Measurements from ENCODE around the gene FAM185A. TPM values are rescaled to one million over a fixed set of nuclear protein-coding genes. Genes with fewer than 3 reads are reported as not detected.
"Not testable (repeated sequence)": the region's sequence is repeated elsewhere in the genome, so short reads cannot be mapped to it uniquely, and the experiment has no call there.

The FAM185A gene
- total RNA-seq (10 to 100 TPM in 6 of 7 donors, 1 to 10 TPM in 1; 7.0 to 19.6 (median 13.5) TPM), polyA plus RNA-seq (1 to 10 TPM; 5.0 to 6.1 TPM)
- long read RNA-seq, donor 1, partial matches to known transcripts = 10 of 43 reads
- long read RNA-seq, donor 1, other reads (novel, unspliced or antisense) = 25 of 43 reads
- long read RNA-seq, donor 2 = 0 reads
- long read RNA-seq, donor 3, partial matches to known transcripts = 13 of 20 reads
- long read RNA-seq, donor 3, other reads (novel, unspliced or antisense) = 6 of 20 reads

- H3K9me3 ChIP-seq; H3K27me3 ChIP-seq; H3K36me3 ChIP-seq; H3K4me1 ChIP-seq (ENCODE audit: insufficient read depth); intact Hi-C loops (cut with DNase I): not testable (repeated sequence)
- TF ChIP-seq POLR2A (IDR thresholded peaks at IDR 0.05) = peak; percentile 7
- H3K27ac ChIP-seq = peak within 1 kb of the TSS in 1 of 2 donors; percentile 51
- DNase-seq = peak; percentile 95 to 99 (median 97)
- 0 to 1% (median 0%) methylated on average over 22 to 46 of the region's 47 CpGs for WGBS, 3 donors
- peak within 1 kb of the TSS; percentile 48 for H3K4me3 ChIP-seq
Measured at GRCh38 chr7:102748605-102749444, at the start of gene FAM185A. Gene FAM185A (plus strand): TSS chr7:102748999. CDS start chr7:102749208, 209 bp downstream.

GRCh38 chr7:102713011-102713690 lies 35.6 kb upstream of the FAM185A start:
- H3K27ac ChIP-seq; H3K4me1 ChIP-seq (ENCODE audit: insufficient read depth); DNase-seq; H3K27me3 ChIP-seq; H3K9me3 ChIP-seq; H3K4me3 ChIP-seq; H3K36me3 ChIP-seq; intact Hi-C loops (cut with DNase I): not testable (repeated sequence)
- WGBS, 3 donors = 32 to 41% (median 36%) methylated on average over 5 of the region's 5 CpGs

GRCh38 chr7:102713691-102714080 lies 35.1 kb upstream of the FAM185A start:
- H3K27ac ChIP-seq; H3K27me3 ChIP-seq; intact Hi-C loops (cut with DNase I); H3K9me3 ChIP-seq; H3K4me3 ChIP-seq; H3K36me3 ChIP-seq; H3K4me1 ChIP-seq (ENCODE audit: insufficient read depth); DNase-seq: not testable (repeated sequence)
- WGBS, 3 donors = no CpG with 5 or more reads among the region's 1 CpG

- H3K4me3 ChIP-seq; DNase-seq; H3K9me3 ChIP-seq; H3K27me3 ChIP-seq; intact Hi-C loops (cut with DNase I); H3K4me1 ChIP-seq (ENCODE audit: insufficient read depth); H3K27ac ChIP-seq; H3K36me3 ChIP-seq: not testable (repeated sequence)
- WGBS, 3 donors = 76 to 89% (median 78%) methylated on average over 5 to 6 of the region's 6 CpGs
Measured at GRCh38 chr7:102714774-102715522, 33.9 kb upstream of the FAM185A start.

GRCh38 chr7:102715718-102716117 lies 33.1 kb upstream of the FAM185A start:
- H3K4me1 ChIP-seq (ENCODE audit: insufficient read depth); H3K27ac ChIP-seq; H3K9me3 ChIP-seq; H3K4me3 ChIP-seq; H3K27me3 ChIP-seq; DNase-seq; intact Hi-C loops (cut with DNase I); H3K36me3 ChIP-seq: not testable (repeated sequence)
- 72 to 84% (median 80%) methylated on average over 2 to 3 of the region's 3 CpGs for WGBS, 3 donors

GRCh38 chr7:102718491-102718890 lies 30.3 kb upstream of the FAM185A start:
- H3K4me3 ChIP-seq; DNase-seq; H3K4me1 ChIP-seq (ENCODE audit: insufficient read depth); H3K27ac ChIP-seq; H3K27me3 ChIP-seq; intact Hi-C loops (cut with DNase I); H3K9me3 ChIP-seq; H3K36me3 ChIP-seq: not testable (repeated sequence)

- H3K4me1 ChIP-seq (ENCODE audit: insufficient read depth); H3K9me3 ChIP-seq; H3K36me3 ChIP-seq; intact Hi-C loops (cut with DNase I); H3K27me3 ChIP-seq; H3K4me3 ChIP-seq; DNase-seq; H3K27ac ChIP-seq: not testable (repeated sequence)
- WGBS, 3 donors = 84 to 91% (median 89%) methylated on average over 5 of the region's 5 CpGs
Measured at GRCh38 chr7:102726170-102726569, 22.6 kb upstream of the FAM185A start.

- intact Hi-C loops (cut with DNase I); H3K9me3 ChIP-seq; H3K27ac ChIP-seq; H3K27me3 ChIP-seq; H3K36me3 ChIP-seq; DNase-seq; H3K4me3 ChIP-seq; H3K4me1 ChIP-seq (ENCODE audit: insufficient read depth): not testable (repeated sequence)
- 66 to 81% (median 70%) methylated on average over 2 of the region's 2 CpGs for WGBS, 3 donors
Measured at GRCh38 chr7:102729670-102730069, 19.1 kb upstream of the FAM185A start.

- H3K4me1 ChIP-seq (ENCODE audit: insufficient read depth); H3K27ac ChIP-seq; H3K9me3 ChIP-seq; intact Hi-C loops (cut with DNase I); H3K27me3 ChIP-seq; DNase-seq; H3K4me3 ChIP-seq; H3K36me3 ChIP-seq: not testable (repeated sequence)
- 89 to 93% (median 93%) methylated on average over 1 to 3 of the region's 3 CpGs for WGBS, 3 donors
Measured at GRCh38 chr7:102730431-102730830, 18.4 kb upstream of the FAM185A start.

GRCh38 chr7:102742002-102742771 lies 6.6 kb upstream of the FAM185A start:
- H3K36me3 ChIP-seq; H3K4me1 ChIP-seq (ENCODE audit: insufficient read depth); H3K27me3 ChIP-seq; DNase-seq; intact Hi-C loops (cut with DNase I); H3K4me3 ChIP-seq; H3K9me3 ChIP-seq: not testable (repeated sequence)
- WGBS, 3 donors = 8 to 37% (median 16%) methylated on average over 2 to 4 of the region's 4 CpGs
- peak overlapping the region in 1 of 2 donors; percentile 48 for H3K27ac ChIP-seq
